ENCODE data around the gene DPYSL3. TPM values are rescaled to one million over a fixed set of nuclear protein-coding genes. Genes with fewer than 3 reads are reported as not detected.

The DPYSL3 gene
- total RNA-seq, 2 donors from 2014 or later: 161 to 255 TPM

- DNase-seq (ENCODE audit: low spot score): no peak
- Histone ChIP-seq H3K9me3 (no peaks in the 10 kb centered on the region), H3K4me3 (no peak overlapping the region), H3K36me3 (peaks cover 57% of the 10 kb centered on the region), H3K27me3 (replicated peaks; ENCODE audit: insufficient read depth) (no peaks in the 10 kb centered on the region), H3K27ac (peak overlapping the region; percentile 19 to 27), H3K4me1 (ENCODE audit: control insufficient read depth in 1 of 2, low read depth in 2 of 2) (no peaks in the 10 kb centered on the region)
- ATAC-seq (ENCODE audit: insufficient number of reproducible peaks, low FRiP score, low read depth): no peak
- TF ChIP-seq CTCF (IDR thresholded peaks at IDR 0.05): peak; percentile 35
Observed at GRCh38 chr5:147393874-147394672, 115.8 kb downstream of the DPYSL3 start.

DNA sequence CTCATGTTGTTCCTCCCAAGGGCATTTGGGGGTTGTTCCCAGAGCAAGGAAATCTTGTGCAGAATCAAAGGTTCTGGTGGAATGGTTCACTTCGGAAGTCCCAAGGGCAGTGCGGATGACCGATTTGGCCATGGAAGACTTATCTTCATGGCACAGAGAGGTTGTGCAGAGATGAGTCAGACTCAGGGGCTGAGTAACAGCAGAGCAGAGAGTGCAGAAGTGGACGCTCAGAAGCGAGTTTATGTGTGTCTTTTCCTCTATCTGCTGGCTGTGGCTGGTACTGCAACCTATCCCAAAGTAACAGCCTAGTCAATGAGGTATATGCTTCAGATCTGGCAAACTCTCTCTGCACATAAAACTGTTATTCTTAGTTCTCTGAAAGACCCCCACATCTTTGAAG lies 118.1 kb downstream of the DPYSL3 start:
- Histone ChIP-seq H3K9me3 (no peaks in the 10 kb centered on the region), H3K27ac (peak overlapping the region; percentile 17 to 26), H3K36me3 (peaks cover 39% of the 10 kb centered on the region), H3K4me3 (no peak overlapping the region), H3K4me1 (ENCODE audit: control insufficient read depth in 1 of 2, low read depth in 2 of 2) (no peaks in the 10 kb centered on the region), H3K27me3 (replicated peaks; ENCODE audit: insufficient read depth) (no peaks in the 10 kb centered on the region)
- ATAC-seq (ENCODE audit: insufficient number of reproducible peaks, low FRiP score, low read depth) (peak; percentile 96), DNase-seq (ENCODE audit: low spot score) (peak; percentile 64)
- peak; percentile 62 for TF ChIP-seq CTCF (IDR thresholded peaks at IDR 0.05)

GRCh38 chr5:147390654-147391225 lies 119.1 kb downstream of the DPYSL3 start:
- DNase-seq (ENCODE audit: low spot score) (no peak), ATAC-seq (ENCODE audit: insufficient number of reproducible peaks, low FRiP score, low read depth) (no peak)
- peaks cover 32% of the 10 kb centered on the region for H3K36me3 ChIP-seq
- H3K27me3 ChIP-seq (replicated peaks; ENCODE audit: insufficient read depth): no peaks in the 10 kb centered on the region
- TF ChIP-seq CTCF (IDR thresholded peaks at IDR 0.05): no peak
- no peak overlapping the region for H3K4me3 ChIP-seq
- no peaks in the 10 kb centered on the region for H3K4me1 ChIP-seq (ENCODE audit: control insufficient read depth in 1 of 2, low read depth in 2 of 2)
- peak overlapping the region in 1 of 2 donors; percentile 4 for H3K27ac ChIP-seq
- H3K9me3 ChIP-seq: no peaks in the 10 kb centered on the region

- Histone ChIP-seq H3K4me3 (no peak overlapping the region), H3K9me3 (no peaks in the 10 kb centered on the region), H3K36me3 (peaks cover 13% of the 10 kb centered on the region), H3K4me1 (ENCODE audit: control insufficient read depth in 1 of 2, low read depth in 2 of 2) (no peaks in the 10 kb centered on the region), H3K27ac (peak overlapping the region in 1 of 2 donors; percentile 15), H3K27me3 (replicated peaks; ENCODE audit: insufficient read depth) (no peaks in the 10 kb centered on the region)
- ATAC-seq (ENCODE audit: insufficient number of reproducible peaks, low FRiP score, low read depth): no peak
- no peak for TF ChIP-seq CTCF (IDR thresholded peaks at IDR 0.05)
- no peak for DNase-seq (ENCODE audit: low spot score)
Observed at GRCh38 chr5:147388184-147389108, 121.4 kb downstream of the DPYSL3 start.

GRCh38 chr5:147387109-147387508 lies 122.8 kb downstream of the DPYSL3 start:
- TF ChIP-seq CTCF (IDR thresholded peaks at IDR 0.05): no peak
- no peak overlapping the region for H3K4me3 ChIP-seq
- no peak overlapping the region for H3K27ac ChIP-seq
- DNase-seq (ENCODE audit: low spot score): no peak
- no peaks in the 10 kb centered on the region for H3K9me3 ChIP-seq
- no peak for ATAC-seq (ENCODE audit: insufficient number of reproducible peaks, low FRiP score, low read depth)
- H3K27me3 ChIP-seq (replicated peaks; ENCODE audit: insufficient read depth): no peaks in the 10 kb centered on the region
- no peaks in the 10 kb centered on the region for H3K4me1 ChIP-seq (ENCODE audit: control insufficient read depth in 1 of 2, low read depth in 2 of 2)
- peaks cover 1% of the 10 kb centered on the region for H3K36me3 ChIP-seq
